Thymus (tissue), 11 donors: ENCODE data around the gene RAB1B. TPM values are rescaled to one million over a fixed set of nuclear protein-coding genes. Genes with fewer than 3 reads are reported as not detected.

Source experiments
- DNase-seq, 9 donors: peaks; one replicate each; pipeline ENCODE4 v3.0.0-alpha.2; 2013; ENCODE audit warnings: low spot score in 9 of 9, low read depth in 6 of 9, missing footprints in 1 of 9
- H3K27ac ChIP-seq, 2 donors: one replicate each; pipeline ENCODE4 v1.5.1; 2013; ENCODE audit warnings: control low read depth in 1 of 2, low read depth in 1 of 2, low read length in 1 of 2, mild to moderate bottlenecking in 1 of 2, moderate library complexity in 1 of 2
- H3K27me3 ChIP-seq, 2 donors: one replicate each; pipeline ENCODE4 v1.5.1; 2013; ENCODE audit warnings: low read length in 1 of 2; ENCODE audit not compliant: control insufficient read depth in 2 of 2, insufficient read depth in 1 of 2
- H3K36me3 ChIP-seq, 2 donors: one replicate each; pipeline ENCODE4 v1.5.1; 2013; ENCODE audit warnings: low read length in 1 of 2, mild to moderate bottlenecking in 1 of 2, moderate library complexity in 1 of 2; ENCODE audit not compliant: control insufficient read depth in 2 of 2, insufficient read depth in 2 of 2
- H3K4me1 ChIP-seq, 2 donors: one replicate each; pipeline ENCODE4 v1.5.1; 2013; ENCODE audit warnings: low read length in 2 of 2; ENCODE audit not compliant: control insufficient read depth in 2 of 2, insufficient read depth in 2 of 2
- H3K4me3 ChIP-seq, 2 donors: one replicate each; pipeline ENCODE4 v1.5.1; 2013; ENCODE audit warnings: low read length in 2 of 2, control low read depth in 1 of 2, mild to moderate bottlenecking in 1 of 2
- H3K9me3 ChIP-seq, 2 donors: one replicate each; pipeline ENCODE4 v1.5.1; 2013; ENCODE audit warnings: low read length in 1 of 2, mild to moderate bottlenecking in 1 of 2; ENCODE audit not compliant: control insufficient read depth in 2 of 2, insufficient read depth in 1 of 2
- WGBS: extraction: QIAGEN DNeasy Blood & Tissue Kit; methylation state at CpG from one replicate; pipeline ENCODE4 v1.1.7; 2013; 5-methylcytosine and 5-hydroxymethylcytosine counted together
- polyA plus RNA-seq: library from polyadenylated mRNA; stranded (reverse); fragments of 200-250 nt; gene quantifications from one replicate; pipeline ENCODE4 v1.2.3, GENCODE V29; 2013
- total RNA-seq: library from RNA; stranded (reverse); fragments of 120-200 nt; gene quantifications from one replicate; pipeline ENCODE4 v1.2.4, GENCODE V29; 2013
- donor health status: healthy.

Gene RAB1B
- total and polyA plus RNA-seq, 2 donors, result 80.8 to 105 TPM

GRCh38 chr11:66282468-66283455 is 14.3 kb downstream of the RAB1B start:
- Histone ChIP-seq H3K27ac (peak overlapping the region; percentile 16 to 70), H3K27me3 (peaks cover 0 to 9% of the 10 kb centered on the region in 2 donors), H3K36me3 (peaks cover 24 to 25% of the 10 kb centered on the region in 2 donors), H3K4me3 (peak overlapping the region in 1 of 2 donors; percentile 24), H3K9me3 (no peaks in the 10 kb centered on the region), H3K4me1 (peaks cover 28 to 52% of the 10 kb centered on the region in 2 donors)
- WGBS, result 17% methylated on average over 35 of the region's 35 CpGs
- peak; percentile 94 to 100 (median 99) for DNase-seq

GRCh38 chr11:66283461-66284105 is 15.1 kb downstream of the RAB1B start:
- DNase-seq, result no peak
- H3K4me1 ChIP-seq, result peaks cover 32 to 58% of the 10 kb centered on the region in 2 donors

GRCh38 chr11:66284526-66285078 is 16.2 kb downstream of the RAB1B start:
- Histone ChIP-seq H3K27me3 (peaks cover 0 to 4% of the 10 kb centered on the region in 2 donors), H3K36me3 (peaks cover 24 to 25% of the 10 kb centered on the region in 2 donors), H3K9me3 (peaks cover 0 to 3% of the 10 kb centered on the region in 2 donors), H3K4me3 (no peak overlapping the region), H3K27ac (no peak overlapping the region), H3K4me1 (peaks cover 26 to 53% of the 10 kb centered on the region in 2 donors)
- WGBS, result 97% methylated on average over 16 of the region's 16 CpGs
- DNase-seq, result no peak

More at GRCh38 chr11:66283461-66284105, 15.1 kb downstream of the RAB1B start:
- Histone ChIP-seq H3K36me3 (peaks cover 24 to 25% of the 10 kb centered on the region in 2 donors), H3K4me3 (no peak overlapping the region), H3K27ac (no peak overlapping the region), H3K27me3 (peaks cover 0 to 8% of the 10 kb centered on the region in 2 donors), H3K9me3 (peaks cover 0 to 2% of the 10 kb centered on the region in 2 donors)
- 95% methylated on average over 14 of the region's 14 CpGs for WGBS

GRCh38 chr11:66285250-66285947 is 17.0 kb downstream of the RAB1B start:
- WGBS, result 96% methylated on average over 13 of the region's 13 CpGs
- no peak overlapping the region for H3K27ac ChIP-seq
- H3K4me3 ChIP-seq, result no peak overlapping the region
- peaks cover 30 to 52% of the 10 kb centered on the region in 2 donors for H3K4me1 ChIP-seq
- peaks cover 0 to 10% of the 10 kb centered on the region in 2 donors for H3K9me3 ChIP-seq
- DNase-seq, result no peak
- H3K36me3 ChIP-seq, result peaks cover 23 to 24% of the 10 kb centered on the region in 2 donors
- H3K27me3 ChIP-seq, result peaks cover 0 to 10% of the 10 kb centered on the region in 2 donors

- WGBS, result 98% methylated on average over 5 of the region's 5 CpGs
- Histone ChIP-seq H3K27ac (no peak overlapping the region), H3K4me1 (peaks cover 29 to 43% of the 10 kb centered on the region in 2 donors), H3K27me3 (peaks cover 13 to 22% of the 10 kb centered on the region in 2 donors), H3K4me3 (no peak overlapping the region), H3K36me3 (peaks cover 23 to 24% of the 10 kb centered on the region in 2 donors), H3K9me3 (peaks cover 0 to 10% of the 10 kb centered on the region in 2 donors)
- no peak for DNase-seq
Measured at GRCh38 chr11:66286699-66287098, 18.3 kb downstream of the RAB1B start.

- WGBS, result 73% methylated on average over 10 of the region's 10 CpGs
- peaks cover 23 to 24% of the 10 kb centered on the region in 2 donors for H3K36me3 ChIP-seq
Measured at GRCh38 chr11:66287211-66287888, 18.9 kb downstream of the RAB1B start.

GRCh38 chr11:66287889-66288670 is 19.6 kb downstream of the RAB1B start:
- Histone ChIP-seq H3K27ac (peak overlapping the region in 1 of 2 donors; percentile 83), H3K4me1 (peaks cover 22 to 37% of the 10 kb centered on the region in 2 donors), H3K9me3 (peaks cover 0 to 10% of the 10 kb centered on the region in 2 donors), H3K36me3 (peaks cover 21 to 24% of the 10 kb centered on the region in 2 donors), H3K27me3 (peaks cover 26 to 36% of the 10 kb centered on the region in 2 donors), H3K4me3 (peak overlapping the region; percentile 63 to 75)
- 61% methylated on average over 20 of the region's 20 CpGs for WGBS
- no peak for DNase-seq

More at GRCh38 chr11:66287211-66287888, 18.9 kb downstream of the RAB1B start:
- DNase-seq, result no peak
- Histone ChIP-seq H3K4me3 (no peak overlapping the region), H3K27me3 (peaks cover 19 to 29% of the 10 kb centered on the region in 2 donors), H3K27ac (no peak overlapping the region), H3K9me3 (peaks cover 0 to 10% of the 10 kb centered on the region in 2 donors), H3K4me1 (peaks cover 28 to 42% of the 10 kb centered on the region in 2 donors)
